ENCODE data around the gene CDC14A. TPM values are rescaled to one million over a fixed set of nuclear protein-coding genes. Genes with fewer than 3 reads are reported as not detected.

The CDC14A gene
- total and polyA plus RNA-seq, 2 of the 8 experiments (the other 6 are each of a cell fraction or from before 2014, with no cell fraction given), result 3.2 to 8.9 TPM

DNA sequence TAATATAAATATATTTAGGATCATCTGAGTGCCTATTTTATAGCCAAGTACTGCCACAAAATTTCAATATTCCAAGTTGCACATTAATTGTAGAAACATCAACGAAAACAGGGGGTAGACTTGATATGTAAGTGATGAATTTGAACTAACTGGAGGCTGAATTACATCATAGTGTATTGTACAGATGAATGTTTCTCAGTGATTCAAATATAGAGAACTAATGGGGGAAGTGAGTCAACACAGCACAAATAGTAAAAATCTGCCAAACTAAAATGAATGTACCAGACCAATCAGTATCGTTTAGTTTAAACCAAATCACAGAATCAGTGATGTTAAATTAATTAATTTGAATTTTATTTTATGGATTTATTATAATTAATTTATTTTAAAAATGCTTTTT, 43.5 kb upstream of the CDC14A start:
- Histone ChIP-seq H3K4me2 (ENCODE audit: insufficient read depth in 1 of 2, low read depth in 2 of 2, low read length in 2 of 2) (no peak overlapping the region), H3K79me2 (ENCODE audit: control insufficient read depth in 1 of 2, insufficient read depth in 2 of 2, low read length in 2 of 2) (no peaks in the 10 kb centered on the region), H3K4me1 (replicated peaks in 1 of 4; ENCODE audit: control insufficient read depth in 3 of 4, insufficient read depth in 4 of 4, low read length in 3 of 4) (peaks cover 0 to 8% (median 0%) of the 10 kb centered on the region in 4 experiments; a peak in 3 of 7 replicates), H3K56ac (replicated peaks; ENCODE audit: insufficient read length, low read depth, low read length) (no peak overlapping the region), H2BK15ac (ENCODE audit: low read length) (no peak overlapping the region), H3K27me3 (replicated peaks in 1 of 4; ENCODE audit: control insufficient read depth in 3 of 4, extremely low read depth in 1 of 4, insufficient read depth in 3 of 4, low read length in 3 of 4) (no peaks in the 10 kb centered on the region), H2BK5ac (ENCODE audit: low read depth, low read length) (no peak overlapping the region), H3K36me3 (ENCODE audit: control insufficient read depth in 2 of 4, insufficient read depth in 4 of 4, low read length in 3 of 4) (no peaks in the 10 kb centered on the region), H2AFZ (ENCODE audit: low read length) (no peak overlapping the region), H2BK12ac (ENCODE audit: low read depth, low read length) (no peak overlapping the region), H3K23me2 (ENCODE audit: low read depth, low read length) (no peaks in the 10 kb centered on the region), H4K20me1 (replicated peaks in 1 of 2; ENCODE audit: control insufficient read depth in 1 of 2, insufficient read depth in 2 of 2, low read length in 2 of 2) (no peaks in the 10 kb centered on the region), H4K8ac (ENCODE audit: extremely low read depth, insufficient read depth, low read length) (no peak overlapping the region), H4K5ac (ENCODE audit: insufficient read length, low read depth, low read length) (no peak overlapping the region), H2AK5ac (ENCODE audit: low read depth, low read length) (no peak overlapping the region), H2BK20ac (ENCODE audit: low read length) (no peak overlapping the region), H3K79me1 (ENCODE audit: low read depth, low read length) (no peaks in the 10 kb centered on the region), H3K4me3 (ENCODE audit: extremely low read depth in 1 of 4, insufficient read depth in 2 of 4, low read depth in 3 of 4, low read length in 4 of 4) (no peak overlapping the region), H3K4ac (replicated peaks; ENCODE audit: insufficient read length, low read depth, low read length) (no peak overlapping the region), H3K9me3 (ENCODE audit: insufficient read depth in 2 of 2, low read depth in 1 of 2, low read length in 1 of 2) (no peaks in the 10 kb centered on the region), H3K23ac (ENCODE audit: insufficient read length) (no peak overlapping the region), H4K91ac (replicated peaks; ENCODE audit: insufficient read length, low read length) (no peak overlapping the region), H3K27ac (ENCODE audit: low read depth, low read length) (no peak overlapping the region), H3K9ac (replicated peaks in 1 of 4; ENCODE audit: extremely low read depth in 1 of 4, low read depth in 3 of 4, low read length in 3 of 4) (no peak overlapping the region), H3K14ac (ENCODE audit: insufficient read length) (no peak overlapping the region), H2BK120ac (replicated peaks; ENCODE audit: low read depth, low read length) (no peak overlapping the region), H3K18ac (ENCODE audit: extremely low read depth, low read length) (no peak overlapping the region)
- no peak for TF ChIP-seq YY1 (IDR thresholded peaks at IDR 0.05; ENCODE audit: low read depth, low read length)
- no peak for TF ChIP-seq MAFK (IDR thresholded peaks at IDR 0.05; ENCODE audit: low read depth, low read length)
- no peak for TF ChIP-seq BRCA1 (IDR thresholded peaks at IDR 0.05; ENCODE audit: low read depth, low read length)
- TF ChIP-seq SIX5 (IDR thresholded peaks at IDR 0.05; ENCODE audit: low read depth, low read length), result no peak
- no peak for TF ChIP-seq EZH2 (IDR thresholded peaks at IDR 0.05; ENCODE audit: low read depth, low read length, severe bottlenecking)
- TF ChIP-seq KDM5A (IDR thresholded peaks at IDR 0.05; ENCODE audit: low read length), result no peak
- no peak for TF ChIP-seq ASH2L (IDR thresholded peaks at IDR 0.05; ENCODE audit: low read length)
- no peak for TF ChIP-seq SIN3A (conservative IDR thresholded peaks at IDR 0.05 in 1 of 2, IDR thresholded peaks at IDR 0.05 in 1 of 2; ENCODE audit: low read depth in 1 of 2, low read length in 2 of 2)
- TF ChIP-seq JUN (IDR thresholded peaks at IDR 0.05; ENCODE audit: low read depth, low read length), result no peak
- no peak for TF ChIP-seq TAF7 (optimal IDR thresholded peaks at IDR 0.05; ENCODE audit: borderline replicate concordance, low read depth, low read length)
- TF ChIP-seq NANOG (IDR thresholded peaks at IDR 0.05; ENCODE audit: insufficient read depth, low read depth, low read length, poor library complexity, severe bottlenecking), result no peak
- TF ChIP-seq, protein P1, sequence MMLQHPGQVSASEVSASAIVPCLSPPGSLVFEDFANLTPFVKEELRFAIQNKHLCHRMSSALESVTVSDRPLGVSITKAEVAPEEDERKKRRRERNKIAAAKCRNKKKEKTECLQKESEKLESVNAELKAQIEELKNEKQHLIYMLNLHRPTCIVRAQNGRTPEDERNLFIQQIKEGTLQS (IDR thresholded peaks at IDR 0.05; ENCODE audit: insufficient read depth, low read depth, low read length), result no peak
- no peak for TF ChIP-seq TBP (IDR thresholded peaks at IDR 0.05; ENCODE audit: low read depth, low read length)
- no peak for TF ChIP-seq HDAC2 (IDR thresholded peaks at IDR 0.05; ENCODE audit: borderline replicate concordance in 1 of 2, low read depth in 2 of 2, low read length in 2 of 2)
- WGBS, 2 experiments (ENCODE audit: extremely low coverage in 1 of 2, insufficient coverage in 1 of 2, insufficient read length in 1 of 2, insufficient replicate concordance in 2 of 2, low coverage in 1 of 2, low lambda C conversion rate in 2 of 2, missing lambda C conversion rate in 1 of 2), result 92% methylated on average over 2 of the region's 2 CpGs; no CpG with 5 or more reads in 1 of the 2 experiments
- FAIRE-seq (no peak), DNase-seq (ENCODE audit: low read depth in 1 of 2, low spot score in 2 of 2) (no peak)
- POLR2A ChIA-PET (ENCODE audit: partially characterized antibody), result interaction anchor here (2.4 kb wide), 1 partner anchor 44 kb away, joined by 8 read pairs; the partner anchor contains the start of gene CDC14A
- CTCF ChIA-PET (ENCODE audit: partially characterized antibody), result interaction anchor here (1.4 kb wide), 1 partner anchor 42 kb away, joined by 4 read pairs; no protein-coding TSS in a partner anchor

All from H1 (cell line).